HCT116 (cell line): ENCODE measurements around the gene RBKS.

Experiments
- CTCF ChIP-seq, 3 experiments: fragments of 200-600 bp in 1 of 3; sonication (generic) in 1 of 3; IDR thresholded peaks in 2 of 3; conservative IDR thresholded peaks in 1 of 3; 2 replicates each; pipeline ENCODE4 v1.5.1; 2012 to 2017; ENCODE audit warnings: low read depth in 2 of 3, low read length in 2 of 3, antibody characterized with exemption in 1 of 3, borderline replicate concordance in 1 of 3, control low read depth in 1 of 3, mild to moderate bottlenecking in 1 of 3, mixed read lengths in 1 of 3, mixed run types in 1 of 3, moderate library complexity in 1 of 3; ENCODE audit not compliant: insufficient read depth in 1 of 3
- POLR2A ChIP-seq: IDR thresholded peaks from 2 replicates; pipeline ENCODE4 v1.7.0; 2011; ENCODE audit warnings: borderline replicate concordance; ENCODE audit not compliant: insufficient read depth, insufficient read length; ENCODE audit errors: extremely low read depth
- RAD21 ChIP-seq: IDR thresholded peaks from 2 replicates; pipeline ENCODE4 v1.6.1; 2012; ENCODE audit warnings: low read depth, mild to moderate bottlenecking

DNA sequence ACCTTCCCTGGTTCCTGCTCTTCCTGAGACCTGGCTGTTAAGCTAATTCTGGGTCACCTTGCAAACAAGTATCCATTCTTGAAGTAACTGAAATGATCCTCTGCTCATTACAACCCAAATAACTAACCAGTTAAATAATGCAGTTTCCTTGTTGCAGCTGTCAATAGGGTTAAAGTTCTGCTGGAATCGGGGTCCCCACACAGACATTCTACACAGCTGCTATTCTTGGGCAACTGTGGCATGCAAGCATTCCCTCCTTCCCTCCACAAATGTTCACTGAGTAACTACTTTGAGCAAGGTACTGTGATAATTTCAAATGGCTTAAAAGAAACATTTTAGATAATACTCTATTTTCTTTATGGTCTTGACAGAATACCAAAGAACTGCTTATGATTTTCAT, 17.1 kb downstream of the RBKS start:
- TF ChIP-seq CTCF (IDR thresholded peaks at IDR 0.05 in 2 of 3, conservative IDR thresholded peaks at IDR 0.05 in 1 of 3; ENCODE audit: borderline replicate concordance in 1 of 3, insufficient read depth in 1 of 3, low read depth in 2 of 3, low read length in 2 of 3) (no peak), POLR2A (no peak), RAD21 (no peak)
